Motor neuron (in vitro differentiated cells): Measurements from ENCODE around the gene PAK2. TPM values are rescaled to one million over a fixed set of nuclear protein-coding genes. Genes with fewer than 3 reads are reported as not detected.
A peak's percentile ranks its signal among the peaks of the same experiment; 100 is the strongest.

Source experiments
- ATAC-seq, 8 experiments: fragments of 200-7000 bp; cut with Tn5 transposase; replicated peaks in 6 of 8; 2 replicates each; pipeline ENCODE4 v1.8.0; 2021; ENCODE audit warnings: mild to moderate bottlenecking in 8 of 8, moderate library complexity in 8 of 8
- H3K27ac ChIP-seq, 2 donors: fragments of 250-450 bp; sonication (Bioruptor Pico); 2 replicates each; pipeline ENCODE4 v1.9.0; 2021; ENCODE audit warnings: antibody characterized with exemption in 2 of 2, mild to moderate bottlenecking in 2 of 2, moderate library complexity in 1 of 2
- H3K4me1 ChIP-seq, 2 donors: fragments of 250-450 bp; sonication (Bioruptor Pico); replicated peaks in 1 of 2; 2 replicates each; pipeline ENCODE4 v1.6.1; 2021; ENCODE audit warnings: antibody characterized with exemption in 2 of 2, mild to moderate bottlenecking in 2 of 2, moderate library complexity in 1 of 2
- H3K4me3 ChIP-seq, 5 donors: fragments of 250-450 bp; sonication (Bioruptor Pico); 2 replicates each; pipeline ENCODE4 v1.9.0; 2021; ENCODE audit warnings: antibody characterized with exemption in 5 of 5, mild to moderate bottlenecking in 5 of 5, moderate library complexity in 4 of 5
- WGBS, 10 experiments: fragments of 450-650 bp; shearing (Covaris generic); methylation state at CpG; one replicate each; pipeline ENCODE4 v1.0.0; 2022; 5-methylcytosine and 5-hydroxymethylcytosine counted together
- in situ Hi-C, 9 experiments: fragments of 400-800 bp; cut with MboI; loops; one replicate each; pipeline ENCODE4 v1.15.0; 2021; ENCODE audit warnings: low sequenced_read_pairs in 9 of 9, low pct_unique_long_range_greater_than_20kb in 2 of 9; ENCODE audit not compliant: unreplicated experiment in 9 of 9
- total RNA-seq, 8 experiments: library from RNA; unstranded; fragments of 300-600 nt; gene quantifications; 2 replicates each; pipeline versions ENCODE4 v1.2.3 to v1.2.4, GENCODE V29; 2022

Gene PAK2
- total RNA-seq, 8 experiments from 2014 or later: 20.3 to 50.8 (median 41.9) TPM

GRCh38 chr3:196774848-196775422 lies 35.3 kb downstream of the PAK2 start:
- in situ Hi-C loops: no loop called here
- WGBS, 10 experiments: 19 to 100% (median 95%) methylated on average over 2 to 5 of the region's 6 CpGs; no CpG with 5 or more reads in 1 of the 10 experiments
- no peaks in the 10 kb centered on the region for H3K4me1 ChIP-seq
- no peak overlapping the region for H3K4me3 ChIP-seq
- no peak overlapping the region for H3K27ac ChIP-seq
- peak in 1 of 8 experiments; percentile 60 for ATAC-seq

DNA sequence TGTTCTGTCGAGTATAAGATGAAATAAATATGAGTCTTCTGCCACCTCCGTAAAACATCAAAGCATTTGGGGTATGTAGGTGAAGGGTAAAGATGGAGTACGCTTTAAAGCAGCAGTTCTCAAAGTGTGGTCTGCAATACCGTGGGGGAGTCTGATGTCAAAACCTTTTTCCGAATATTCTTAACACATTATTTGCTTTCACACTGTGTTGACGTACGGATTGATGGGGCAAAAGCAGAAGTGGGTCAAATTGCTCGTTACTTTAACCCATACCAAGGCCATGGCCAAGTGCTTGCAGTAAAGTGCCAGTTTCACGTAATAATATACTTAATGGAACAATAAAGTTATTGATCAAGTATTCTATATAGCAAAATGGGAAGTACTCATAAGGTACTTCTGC lies 36.3 kb downstream of the PAK2 start:
- in situ Hi-C loops: no loop called here
- no peak for ATAC-seq
- Histone ChIP-seq H3K4me1 (no peaks in the 10 kb centered on the region), H3K4me3 (no peak overlapping the region), H3K27ac (no peak overlapping the region)
- WGBS, 10 experiments: 77 to 100% (median 90%) methylated on average over 2 to 9 of the region's 9 CpGs

- no peak overlapping the region for H3K27ac ChIP-seq
- 83 to 100% (median 94%) methylated on average over 1 to 8 of the region's 8 CpGs; no CpG with 5 or more reads in 3 of the 10 experiments for WGBS, 10 experiments
- H3K4me3 ChIP-seq: no peak overlapping the region
- in situ Hi-C loops: no loop called here
- no peaks in the 10 kb centered on the region for H3K4me1 ChIP-seq
- ATAC-seq: no peak
These were observed 38.2 kb downstream of the PAK2 start for GRCh38 chr3:196777836-196778235.

DNA sequence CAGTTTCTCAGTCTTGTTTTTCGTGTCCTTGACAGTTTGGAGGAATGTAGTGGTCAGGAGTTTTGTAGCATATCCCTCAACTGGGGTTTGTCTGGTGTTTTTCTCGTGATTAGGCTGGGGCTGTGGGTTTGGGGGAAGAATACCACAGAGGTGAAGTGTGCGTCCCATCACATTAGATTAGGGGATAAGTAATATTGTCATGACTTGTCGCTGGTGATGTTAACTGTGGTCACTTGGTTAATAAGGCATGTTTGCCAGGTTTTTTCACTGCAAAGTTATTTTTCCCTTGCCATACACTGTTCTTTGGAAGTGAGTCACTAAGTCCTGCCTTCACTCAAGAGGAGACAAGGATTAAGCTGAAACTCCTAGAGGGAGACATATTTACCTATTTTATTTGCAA lies 39.1 kb downstream of the PAK2 start:
- WGBS, 10 experiments: 0 to 100% (median 93%) methylated on average over 1 to 4 of the region's 4 CpGs; no CpG with 5 or more reads in 3 of the 10 experiments
- Histone ChIP-seq H3K4me1 (no peaks in the 10 kb centered on the region), H3K27ac (no peak overlapping the region), H3K4me3 (no peak overlapping the region)
- in situ Hi-C loops: no loop called here
- peak in 1 of 8 experiments; percentile 11 for ATAC-seq

- no peak overlapping the region for H3K4me3 ChIP-seq
- in situ Hi-C loops: no loop called here
- H3K27ac ChIP-seq: no peak overlapping the region
- no peaks in the 10 kb centered on the region for H3K4me1 ChIP-seq
- no peak for ATAC-seq
- WGBS, 10 experiments: 85 to 100% (median 100%) methylated on average over 1 to 4 of the region's 4 CpGs; no CpG with 5 or more reads in 1 of the 10 experiments
These were observed 42.9 kb downstream of the PAK2 start for GRCh38 chr3:196782511-196782910.

GRCh38 chr3:196788528-196788927 lies 48.9 kb downstream of the PAK2 start:
- 37 to 100% (median 69%) methylated on average over 1 to 5 of the region's 5 CpGs; no CpG with 5 or more reads in 1 of the 10 experiments for whole genome bisulfite sequencing, 10 experiments
- peak in 4 of 8 experiments; percentile 29 to 52 (median 40) for ATAC-seq
- in situ Hi-C loops: no loop called here
- Histone ChIP-seq H3K4me1 (no peaks in the 10 kb centered on the region), H3K27ac (no peak overlapping the region), H3K4me3 (no peak overlapping the region)

- no peak overlapping the region for H3K4me3 ChIP-seq
- WGBS, 10 experiments: 60 to 100% (median 99%) methylated on average over 1 to 6 of the region's 6 CpGs; no CpG with 5 or more reads in 3 of the 10 experiments
- in situ Hi-C loops: no loop called here
- ATAC-seq: no peak
- no peak overlapping the region for H3K27ac ChIP-seq
- H3K4me1 ChIP-seq: no peaks in the 10 kb centered on the region
These were observed 50.3 kb downstream of the PAK2 start for GRCh38 chr3:196789885-196790359.

GRCh38 chr3:196790636-196791035 lies 51.0 kb downstream of the PAK2 start:
- H3K27ac ChIP-seq: no peak overlapping the region
- H3K4me1 ChIP-seq: no peaks in the 10 kb centered on the region
- ATAC-seq: no peak
- WGBS, 10 experiments: 94 to 100% (median 100%) methylated on average over 3 to 6 of the region's 6 CpGs; no CpG with 5 or more reads in 5 of the 10 experiments
- in situ Hi-C loops: no loop called here
- no peak overlapping the region for H3K4me3 ChIP-seq

DNA sequence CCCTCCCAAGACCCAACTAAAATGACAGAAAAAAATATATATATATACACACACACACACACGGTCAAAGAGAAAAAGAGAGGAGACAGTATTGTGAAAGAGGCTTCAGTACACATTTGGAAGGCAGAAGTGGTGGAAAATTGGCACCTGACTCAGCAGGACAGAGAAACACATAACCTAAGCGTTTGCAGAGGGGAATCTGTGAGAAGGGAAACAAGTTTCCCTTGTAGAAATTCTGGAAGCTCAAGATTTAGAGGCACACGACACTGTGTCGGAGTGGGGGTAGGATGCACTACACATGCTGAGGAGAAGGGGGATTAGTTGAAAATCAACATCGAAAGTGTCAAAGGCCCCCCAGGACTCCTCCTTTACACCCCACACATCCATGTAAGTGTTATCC lies 53.1 kb downstream of the PAK2 start:
- 18 to 100% (median 80%) methylated on average over 2 to 5 of the region's 5 CpGs; no CpG with 5 or more reads in 2 of the 10 experiments for WGBS, 10 experiments
- no peak for ATAC-seq
- no peak overlapping the region for H3K4me3 ChIP-seq

GRCh38 chr3:196793246-196793645 lies 53.6 kb downstream of the PAK2 start:
- in situ Hi-C loops: no loop called here
- H3K27ac ChIP-seq: no peak overlapping the region
- H3K4me1 ChIP-seq: no peaks in the 10 kb centered on the region
- H3K4me3 ChIP-seq: no peak overlapping the region
- peak in 1 of 8 experiments; percentile 59 for ATAC-seq
- WGBS, 10 experiments: 0 to 100% (median 80%) methylated on average over 1 of the region's 1 CpG; no CpG with 5 or more reads in 1 of the 10 experiments

More for the DNA sequence above, 53.1 kb downstream of the PAK2 start:
- in situ Hi-C loops: no loop called here
- H3K4me1 ChIP-seq: no peaks in the 10 kb centered on the region
- H3K27ac ChIP-seq: no peak overlapping the region

GRCh38 chr3:196794467-196794866 lies 54.8 kb downstream of the PAK2 start:
- no peak overlapping the region for H3K27ac ChIP-seq
- no peak overlapping the region for H3K4me3 ChIP-seq
- in situ Hi-C loops: no loop called here
- ATAC-seq: no peak
- H3K4me1 ChIP-seq: no peaks in the 10 kb centered on the region
- 100% methylated on average over 1 to 3 of the region's 3 CpGs; no CpG with 5 or more reads in 7 of the 10 experiments for WGBS, 10 experiments

DNA sequence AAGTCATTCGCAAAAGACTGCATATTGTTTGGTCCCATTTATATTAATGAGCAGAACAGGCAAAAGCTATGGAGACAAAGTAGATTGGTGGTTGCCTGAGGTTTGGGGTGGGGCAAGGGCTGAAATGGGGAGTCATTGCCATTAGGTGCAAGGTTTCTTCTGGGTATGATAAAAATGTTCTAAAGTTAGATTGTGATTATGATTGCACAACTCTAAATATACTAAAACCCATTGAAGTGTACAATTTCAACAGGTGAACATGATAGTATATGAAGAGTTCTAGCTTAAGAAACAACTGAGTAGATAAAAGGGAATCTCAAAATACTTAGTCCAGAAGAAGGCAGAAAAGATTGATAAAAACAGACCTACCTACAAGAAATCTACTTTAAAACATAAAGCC lies 56.7 kb downstream of the PAK2 start:
- ATAC-seq: no peak
- 60 to 100% (median 100%) methylated on average over 1 of the region's 1 CpG; no CpG with 5 or more reads in 4 of the 10 experiments for WGBS, 10 experiments
- no peak overlapping the region for H3K4me3 ChIP-seq
- H3K27ac ChIP-seq: no peak overlapping the region
- in situ Hi-C loops: no loop called here
- no peaks in the 10 kb centered on the region for H3K4me1 ChIP-seq

DNA sequence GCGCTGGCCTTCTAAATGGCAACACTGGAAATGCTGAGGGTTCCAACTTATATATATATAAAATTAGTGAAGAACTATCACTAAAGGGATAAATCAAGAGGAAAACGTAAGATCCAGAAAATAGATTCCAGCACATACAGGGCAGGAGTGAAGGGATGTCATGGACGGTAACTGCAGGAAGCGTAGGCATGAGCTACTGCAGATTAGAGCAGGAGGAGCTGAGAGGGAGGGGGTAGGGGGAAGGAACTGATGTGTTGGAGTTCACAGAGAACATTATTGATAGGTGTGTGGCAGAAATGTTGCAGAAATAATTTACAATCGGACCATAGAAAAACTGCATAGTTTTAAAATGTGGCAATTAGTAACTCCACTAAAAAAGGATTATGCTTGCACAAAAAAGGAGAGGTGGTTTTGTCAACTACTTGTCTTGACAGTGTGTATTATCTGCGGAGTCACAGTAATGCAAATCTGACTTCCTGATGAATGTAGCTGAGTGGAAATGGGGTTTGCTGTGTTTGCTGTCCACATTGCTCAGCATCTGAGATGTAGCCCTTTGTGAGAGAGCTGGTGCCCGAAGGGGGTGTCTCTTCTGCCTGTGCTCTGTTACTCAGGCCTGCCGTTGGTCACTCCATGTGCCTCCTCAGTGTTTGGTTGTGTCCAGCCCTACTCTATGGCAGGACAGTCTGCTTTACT lies 61.2 kb downstream of the PAK2 start:
- no peaks in the 10 kb centered on the region for H3K4me1 ChIP-seq
- in situ Hi-C loops: no loop called here
- H3K27ac ChIP-seq: no peak overlapping the region
- no peak overlapping the region for H3K4me3 ChIP-seq
- 73 to 100% (median 84%) methylated on average over 1 to 7 of the region's 8 CpGs for WGBS, 10 experiments
- peak in 2 of 8 experiments; percentile 21 to 61 for ATAC-seq
